H1 (cell line): ENCODE measurements around the gene DPH1. TPM values are rescaled to one million over a fixed set of nuclear protein-coding genes. Genes with fewer than 3 reads are reported as not detected.

Experiments used
- CTCF ChIA-PET: fragments of 300-600 bp; sonication (Branson Sonifier 250); formaldehyde crosslinking; loops from one replicate; lab custom pipeline; 2021; ENCODE audit not compliant: partially characterized antibody; lab: Charles Lee
- POLR2A ChIA-PET: fragments of 300-600 bp; sonication (Branson Sonifier 250); formaldehyde crosslinking; loops from one replicate; lab custom pipeline; 2021; ENCODE audit warnings: inconsistent platforms; ENCODE audit not compliant: partially characterized antibody; lab: Charles Lee
- DNase-seq, 2 experiments: peaks; one replicate each; pipeline versions ENCODE4 v3.0.0 to v3.0.0-alpha.2; 2010 to 2022; ENCODE audit warnings: low spot score in 2 of 2, low read depth in 1 of 2, mixed read lengths in 1 of 2
- FAIRE-seq: peaks from 2 replicates; lab custom pipeline; 2011; peaks lifted over from hg19 to GRCh38; lab: Jason Lieb, UNC
- H2AFZ ChIP-seq: 2 replicates; pipeline ENCODE4 v1.8.1; 2012; ENCODE audit warnings: low read length, inconsistent platforms
- H2AK5ac ChIP-seq: 2 replicates; pipeline ENCODE4 v1.6.1; 2013; ENCODE audit warnings: low read depth, low read length
- H2BK120ac ChIP-seq: replicated peaks from 2 replicates; pipeline ENCODE3; 2013; ENCODE audit warnings: low read depth, low read length, inconsistent platforms
- H2BK12ac ChIP-seq: 2 replicates; pipeline ENCODE4 v1.6.1; 2013; ENCODE audit warnings: low read depth, low read length
- H2BK15ac ChIP-seq: 2 replicates; pipeline ENCODE4 v1.6.1; 2013; ENCODE audit warnings: low read length
- H2BK20ac ChIP-seq: 2 replicates; pipeline ENCODE4 v1.6.1; 2013; ENCODE audit warnings: low read length
- H2BK5ac ChIP-seq: 2 replicates; pipeline ENCODE4 v1.6.1; 2013; ENCODE audit warnings: low read depth, low read length
- H3K14ac ChIP-seq: 2 replicates; pipeline ENCODE4 v1.6.1; 2013; ENCODE audit warnings: inconsistent platforms; ENCODE audit not compliant: insufficient read length
- H3K18ac ChIP-seq: 2 replicates; pipeline ENCODE4 v1.6.1; 2013; ENCODE audit warnings: low read length; ENCODE audit errors: extremely low read depth
- H3K23ac ChIP-seq: 2 replicates; pipeline ENCODE4 v1.6.1; 2013; ENCODE audit warnings: inconsistent platforms; ENCODE audit not compliant: insufficient read length
- H3K23me2 ChIP-seq: 2 replicates; pipeline ENCODE4 v1.6.1; 2013; ENCODE audit warnings: low read depth, low read length
- H3K27ac ChIP-seq: 2 replicates; pipeline ENCODE4 v1.6.1; 2011; ENCODE audit warnings: low read depth, low read length, inconsistent platforms
- H3K27me3 ChIP-seq, 4 experiments: replicated peaks in 1 of 4; 1 replicate in 1 of 4; 2 replicates in 3 of 4; pipeline versions ENCODE4 v1.6.1 to v1.8.1; 2011 to 2013; ENCODE audit warnings: low read length in 3 of 4, mild to moderate bottlenecking in 3 of 4, inconsistent platforms in 2 of 4, mixed read lengths in 2 of 4, moderate library complexity in 1 of 4; ENCODE audit not compliant: control insufficient read depth in 3 of 4, insufficient read depth in 3 of 4; ENCODE audit errors: extremely low read depth in 1 of 4
- H3K36me3 ChIP-seq, 4 experiments: 2 replicates each; pipeline versions ENCODE4 v1.6.1 to v1.8.1; 2011 to 2013; ENCODE audit warnings: mild to moderate bottlenecking in 4 of 4, low read length in 3 of 4, moderate library complexity in 2 of 4, control low read depth in 1 of 4, inconsistent platforms in 1 of 4; ENCODE audit not compliant: insufficient read depth in 4 of 4, control insufficient read depth in 2 of 4
- H3K4ac ChIP-seq: replicated peaks from 2 replicates; pipeline ENCODE3; 2013; ENCODE audit warnings: low read length, low read depth, mixed read lengths, inconsistent platforms; ENCODE audit not compliant: insufficient read length
- H3K4me1 ChIP-seq, 4 experiments: replicated peaks in 1 of 4; 1 replicate in 1 of 4; 2 replicates in 3 of 4; pipeline versions ENCODE4 v1.6.1 to v1.8.1; 2011 to 2013; ENCODE audit warnings: low read length in 3 of 4, inconsistent platforms in 2 of 4, mixed read lengths in 1 of 4; ENCODE audit not compliant: insufficient read depth in 4 of 4, control insufficient read depth in 3 of 4
- H3K4me2 ChIP-seq, 2 experiments: 2 replicates each; pipeline versions ENCODE4 v1.6.1 to v1.8.1; 2011 to 2013; ENCODE audit warnings: low read depth in 2 of 2, low read length in 2 of 2, control low read depth in 1 of 2, inconsistent platforms in 1 of 2, mild to moderate bottlenecking in 1 of 2; ENCODE audit not compliant: insufficient read depth in 1 of 2
- H3K4me3 ChIP-seq, 4 experiments: fragments of 200-600, 300-600 bp in 1 of 4; sonication (generic), shearing (Covaris generic), sonication (Bioruptor Twin) in 1 of 4; 2 replicates each; pipeline versions ENCODE4 v1.5.1 to v1.8.1; 2011 to 2016; ENCODE audit warnings: low read length in 4 of 4, low read depth in 3 of 4, control low read depth in 2 of 4, inconsistent platforms in 2 of 4, mild to moderate bottlenecking in 2 of 4, mixed read lengths in 1 of 4, moderate library complexity in 1 of 4; ENCODE audit not compliant: insufficient read depth in 2 of 4; ENCODE audit errors: extremely low read depth in 1 of 4
- H3K56ac ChIP-seq: replicated peaks from 2 replicates; pipeline ENCODE3; 2013; ENCODE audit warnings: low read depth, mild to moderate bottlenecking, mixed read lengths, low read length, inconsistent platforms; ENCODE audit not compliant: insufficient read length
- H3K79me1 ChIP-seq: 2 replicates; pipeline ENCODE4 v1.6.1; 2013; ENCODE audit warnings: low read depth, low read length, control low read depth
- H3K79me2 ChIP-seq, 2 experiments: 2 replicates each; pipeline versions ENCODE4 v1.6.1 to v1.8.1; 2012 to 2013; ENCODE audit warnings: low read length in 2 of 2, mild to moderate bottlenecking in 2 of 2, inconsistent platforms in 1 of 2; ENCODE audit not compliant: insufficient read depth in 2 of 2, control insufficient read depth in 1 of 2
- H3K9ac ChIP-seq, 4 experiments: replicated peaks in 1 of 4; 1 replicate in 1 of 4; 2 replicates in 3 of 4; pipeline versions ENCODE4 v1.6.1 to v1.8.1; 2011 to 2013; ENCODE audit warnings: low read depth in 3 of 4, low read length in 3 of 4, control low read depth in 2 of 4, mild to moderate bottlenecking in 2 of 4, moderate library complexity in 2 of 4, inconsistent platforms in 1 of 4; ENCODE audit errors: extremely low read depth in 1 of 4
- H3K9me3 ChIP-seq, 2 experiments: 2 replicates each; pipeline versions ENCODE4 v1.6.1 to v1.8.1; 2012 to 2013; ENCODE audit warnings: mild to moderate bottlenecking in 2 of 2, moderate library complexity in 2 of 2, control low read depth in 1 of 2, inconsistent platforms in 1 of 2, low read depth in 1 of 2, low read length in 1 of 2, mixed read lengths in 1 of 2; ENCODE audit not compliant: insufficient read depth in 2 of 2
- H4K20me1 ChIP-seq, 2 experiments: replicated peaks in 1 of 2; 2 replicates each; pipeline versions ENCODE3 to v1.8.1; 2011 to 2013; ENCODE audit warnings: inconsistent platforms in 2 of 2, low read length in 2 of 2, mild to moderate bottlenecking in 1 of 2; ENCODE audit not compliant: insufficient read depth in 2 of 2, control insufficient read depth in 1 of 2
- H4K5ac ChIP-seq: 2 replicates; pipeline ENCODE4 v1.6.1; 2013; ENCODE audit warnings: low read length, low read depth, mixed read lengths, inconsistent platforms; ENCODE audit not compliant: insufficient read length
- H4K8ac ChIP-seq: 2 replicates; pipeline ENCODE4 v1.8.0; 2013; ENCODE audit warnings: mild to moderate bottlenecking, moderate library complexity, low read length, inconsistent platforms; ENCODE audit not compliant: insufficient read depth; ENCODE audit errors: extremely low read depth
- H4K91ac ChIP-seq: replicated peaks from 2 replicates; pipeline ENCODE3; 2013; ENCODE audit warnings: low read length, mixed read lengths, inconsistent platforms; ENCODE audit not compliant: insufficient read length
- CHD1 ChIP-seq: IDR thresholded peaks from 2 replicates; pipeline ENCODE4 v1.6.1; 2012; ENCODE audit warnings: low read depth, low read length, improper control_type of control experiment
- CHD2 ChIP-seq: IDR thresholded peaks from 2 replicates; pipeline ENCODE4 v1.6.1; 2012; ENCODE audit warnings: low read length, improper control_type of control experiment
- FOSL1 ChIP-seq: IDR thresholded peaks from 2 replicates; pipeline ENCODE4 v1.6.1; 2011; ENCODE audit warnings: mild to moderate bottlenecking, low read depth, low read length, moderate library complexity; ENCODE audit not compliant: insufficient read depth
- HDAC2 ChIP-seq, 2 experiments: fragments of 300-600 bp in 1 of 2; sonication (generic) in 1 of 2; IDR thresholded peaks; 2 replicates each; pipeline ENCODE4 v1.6.1; 2011 to 2012; ENCODE audit warnings: low read depth in 2 of 2, low read length in 2 of 2, mild to moderate bottlenecking in 2 of 2, moderate library complexity in 2 of 2, borderline replicate concordance in 1 of 2, inconsistent platforms in 1 of 2
- KDM4A ChIP-seq: IDR thresholded peaks from one replicate; pipeline ENCODE4 v1.7.1; 2012; ENCODE audit warnings: low read depth, mild to moderate bottlenecking, moderate library complexity, low read length, inconsistent platforms; ENCODE audit not compliant: severe bottlenecking
- NANOG ChIP-seq: IDR thresholded peaks from 2 replicates; pipeline ENCODE4 v1.6.1; 2011; ENCODE audit warnings: low read length, low read depth, mild to moderate bottlenecking, inconsistent platforms; ENCODE audit not compliant: insufficient read depth, poor library complexity, severe bottlenecking
- RAD21 ChIP-seq, 2 experiments: IDR thresholded peaks in 1 of 2; conservative IDR thresholded peaks in 1 of 2; 2 replicates each; pipeline ENCODE4 v1.6.1; 2011; ENCODE audit warnings: low read depth in 2 of 2, low read length in 2 of 2, improper control_type of control experiment in 1 of 2, inconsistent platforms in 1 of 2, mild to moderate bottlenecking in 1 of 2, moderate library complexity in 1 of 2
- RBBP5 ChIP-seq: IDR thresholded peaks from 2 replicates; pipeline ENCODE4 v1.7.1; 2012; ENCODE audit warnings: low read depth, mild to moderate bottlenecking, inconsistent platforms, low read length, moderate library complexity, borderline replicate concordance
- RFX5 ChIP-seq: IDR thresholded peaks from 2 replicates; pipeline ENCODE4 v1.6.1; 2011; ENCODE audit warnings: low read depth, low read length, improper control_type of control experiment, borderline replicate concordance
- SAP30 ChIP-seq: fragments of 300-600 bp; sonication (generic); IDR thresholded peaks from 2 replicates; pipeline ENCODE4 v1.7.1; 2012; ENCODE audit warnings: low read length, moderate library complexity, mild to moderate bottlenecking, inconsistent platforms; ENCODE audit not compliant: insufficient read depth, insufficient replicate concordance
- TAF1 ChIP-seq: IDR thresholded peaks from 2 replicates; pipeline ENCODE4 v1.6.1; 2011; ENCODE audit warnings: mild to moderate bottlenecking, low read depth, low read length
- WGBS, 2 experiments: shearing (Covaris generic) in 1 of 2; methylation state at CpG; one replicate each; pipeline versions ENCODE4 v1.1.6 to v1.1.7; 2013 to 2015; ENCODE audit warnings: low lambda C conversion rate in 2 of 2, mixed read lengths in 2 of 2, inconsistent platforms in 1 of 2, low coverage in 1 of 2, missing lambda C conversion rate in 1 of 2; ENCODE audit not compliant: insufficient replicate concordance in 2 of 2, insufficient coverage in 1 of 2, insufficient read length in 1 of 2; ENCODE audit errors: extremely low coverage in 1 of 2, missing lambda C conversion rate in 1 of 2; 5-methylcytosine and 5-hydroxymethylcytosine counted together
- polyA plus RNA-seq, 7 experiments: library from polyadenylated mRNA; depleted of rRNA in 3 of 7; stranded (reverse) in 5 of 7; unstranded in 2 of 7; fragments of >200 nt in 5 of 7; fragments of 200-250 nt in 2 of 7; gene quantifications; 1 replicate in 5 of 7; 2 replicates in 1 of 7; 4 replicates in 1 of 7; pipeline versions ENCODE4 v1.2.1 to v1.2.3, GENCODE V29; 2011 to 2013; ENCODE audit warnings: missing spikeins in 2 of 7, mixed read lengths in 2 of 7
- total RNA-seq: library from RNA; stranded (reverse); fragmentation: NEBNext Ultra II Directional; extraction: Animal tissue kit (Norgen Biotek cat#: 25700); gene quantifications from 2 replicates; pipeline ENCODE4 v1.2.1, GENCODE V29; 2021
- TF ChIP-seq, protein P1 (sequence below): IDR thresholded peaks from 2 replicates; pipeline ENCODE4 v1.6.1; 2012; ENCODE audit warnings: inconsistent platforms

DPH1 gene
- total and polyA plus RNA-seq, 2 of the 8 experiments (the other 6 are each of a cell fraction or from before 2014, with no cell fraction given): 24.9 to 30.0 TPM

- Histone ChIP-seq H3K4me3 (no peak overlapping the region), H3K23me2 (no peaks in the 10 kb centered on the region), H4K8ac (no peak overlapping the region), H3K56ac (no peak overlapping the region), H3K4me1 (peaks cover 0 to 13% (median 2%) of the 10 kb centered on the region in 4 experiments; a peak in 3 of 7 replicates), H3K4me2 (0 out of 4 replicates have a peak overlapping the region, but pooled peaks of 1 of the 2 experiments have one; percentile 40), H2BK120ac (no peak overlapping the region), H4K20me1 (peaks cover 0 to 2% of the 10 kb centered on the region in 2 experiments), H3K36me3 (no peaks in the 10 kb centered on the region), H2BK20ac (no peak overlapping the region), H2BK5ac (no peak overlapping the region), H3K14ac (no peak overlapping the region), H4K5ac (no peak overlapping the region), H2AK5ac (no peak overlapping the region), H2BK12ac (no peak overlapping the region), H3K23ac (no peak overlapping the region), H3K9ac (no peak overlapping the region), H3K9me3 (no peaks in the 10 kb centered on the region), H4K91ac (no peak overlapping the region), H3K27me3 (peaks cover 0 to 7% (median 4%) of the 10 kb centered on the region in 4 experiments; a peak in 3 of 7 replicates), H2BK15ac (no peak overlapping the region), H3K4ac (no peak overlapping the region), H2AFZ (no peak overlapping the region), H3K79me1 (no peaks in the 10 kb centered on the region), H3K18ac (no peak overlapping the region), H3K79me2 (no peaks in the 10 kb centered on the region), H3K27ac (no peak overlapping the region)
- ChIA-PET CTCF (interaction anchor here (0.9 to 1.5 kb wide), 3 partner anchors 8 to 131 kb away, joined by 3 to 4 read pairs (median 3); no protein-coding TSS in a partner anchor), POLR2A (no interaction called here)
- 96% methylated on average over 2 of the region's 4 CpGs; no CpG with 5 or more reads in 1 of the 2 experiments for WGBS, 2 experiments
- FAIRE-seq (no peak), DNase-seq (no peak)
- TF ChIP-seq FOSL1 (no peak), RBBP5 (no peak), RFX5 (no peak), CHD1 (no peak), CHD2 (no peak), SAP30 (no peak), NANOG (no peak), TAF1 (no peak), KDM4A (no peak), HDAC2 (IDR thresholded peaks at IDR 0.05; ENCODE audit: borderline replicate concordance in 1 of 2, low read depth in 2 of 2, low read length in 2 of 2) (no peak), RAD21 (IDR thresholded peaks at IDR 0.05 in 1 of 2, conservative IDR thresholded peaks at IDR 0.05 in 1 of 2; ENCODE audit: low read depth in 2 of 2, low read length in 2 of 2) (no peak)
- TF ChIP-seq, protein P1, sequence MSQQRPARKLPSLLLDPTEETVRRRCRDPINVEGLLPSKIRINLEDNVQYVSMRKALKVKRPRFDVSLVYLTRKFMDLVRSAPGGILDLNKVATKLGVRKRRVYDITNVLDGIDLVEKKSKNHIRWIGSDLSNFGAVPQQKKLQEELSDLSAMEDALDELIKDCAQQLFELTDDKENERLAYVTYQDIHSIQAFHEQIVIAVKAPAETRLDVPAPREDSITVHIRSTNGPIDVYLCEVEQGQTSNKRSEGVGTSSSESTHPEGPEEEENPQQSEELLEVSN: no peak
These were observed 17.5 kb upstream of the DPH1 start for GRCh38 chr17:2012499-2012898.
